GM18909 (cell line): Measurements from ENCODE around the gene GABPA.
"Not testable (repeated sequence)": the region's sequence is repeated elsewhere in the genome, so short reads cannot be mapped to it uniquely, and the experiment has no call there.

ENCODE experiments used
- ATAC-seq: cut with Tn5 transposase; IDR thresholded peaks from one replicate; pipeline ENCODE4 v1.9.1; 2021; ENCODE audit warnings: mild to moderate bottlenecking; ENCODE audit not compliant: unreplicated experiment, poor library complexity

The GABPA gene

GRCh38 chr21:25734904-25735645 is at the start of gene GABPA, which contains the start of gene ATP5PF:
TSS of gene GABPA (plus strand) at chr21:25734972. CDS start at chr21:25741599, 6,627 bp downstream.
TSS of gene ATP5PF (minus strand) at chr21:25734904. CDS start at chr21:25729794, 5,110 bp downstream.
- ATAC-seq: peak; percentile 91

GRCh38 chr21:25687787-25688186 is 47.0 kb upstream of the GABPA start:
- no peak for ATAC-seq

- ATAC-seq: no peak
Measured at GRCh38 chr21:25688275-25689155, 46.3 kb upstream of the GABPA start.

GRCh38 chr21:25689226-25689625 is 45.5 kb upstream of the GABPA start:
- no peak for ATAC-seq

- ATAC-seq: no peak
Measured at GRCh38 chr21:25691976-25692375, 42.8 kb upstream of the GABPA start.

GRCh38 chr21:25695461-25695860 is 39.3 kb upstream of the GABPA start:
- ATAC-seq: not testable (repeated sequence)

- ATAC-seq: no peak
Measured at GRCh38 chr21:25700741-25701140, 34.0 kb upstream of the GABPA start.

GRCh38 chr21:25701529-25701928 is 33.2 kb upstream of the GABPA start:
- ATAC-seq: no peak

GRCh38 chr21:25708467-25709065 is 26.2 kb upstream of the GABPA start:
- ATAC-seq: peak; percentile 44

- ATAC-seq: no peak
Measured at GRCh38 chr21:25709684-25710265, 25.0 kb upstream of the GABPA start.

GRCh38 chr21:25710550-25710949 is 24.2 kb upstream of the GABPA start:
- ATAC-seq: no peak

- ATAC-seq: not testable (repeated sequence)
Measured at GRCh38 chr21:25714066-25714465, 20.7 kb upstream of the GABPA start.

GRCh38 chr21:25717491-25718147 is 17.2 kb upstream of the GABPA start:
- no peak for ATAC-seq

- ATAC-seq: no peak
Measured at GRCh38 chr21:25721987-25722386, 12.8 kb upstream of the GABPA start.

GRCh38 chr21:25722631-25723030 is 12.1 kb upstream of the GABPA start:
- no peak for ATAC-seq

- ATAC-seq: no peak
Measured at GRCh38 chr21:25732091-25732760, 2.5 kb upstream of the GABPA start.

- peak; percentile 13 for ATAC-seq
Measured at GRCh38 chr21:25733859-25734653, 716 bp upstream of the GABPA start.

- ATAC-seq: no peak
Measured at GRCh38 chr21:25734654-25734903, 193 bp upstream of the GABPA start.
